Amygdala (tissue), 56 donors: Measurements from ENCODE around the gene GRB10.
A peak's percentile ranks its signal among the peaks of the same experiment; 100 is the strongest.

Experiments
- DNase-seq, 56 donors: peaks; one replicate each; lab custom pipeline; 2025; lab: John Stamatoyannopoulos, UW

GRB10 gene

GRCh38 chr7:50647286-50647980, 135.3 kb downstream of the GRB10 start:
- DNase-seq = no peak

DNA sequence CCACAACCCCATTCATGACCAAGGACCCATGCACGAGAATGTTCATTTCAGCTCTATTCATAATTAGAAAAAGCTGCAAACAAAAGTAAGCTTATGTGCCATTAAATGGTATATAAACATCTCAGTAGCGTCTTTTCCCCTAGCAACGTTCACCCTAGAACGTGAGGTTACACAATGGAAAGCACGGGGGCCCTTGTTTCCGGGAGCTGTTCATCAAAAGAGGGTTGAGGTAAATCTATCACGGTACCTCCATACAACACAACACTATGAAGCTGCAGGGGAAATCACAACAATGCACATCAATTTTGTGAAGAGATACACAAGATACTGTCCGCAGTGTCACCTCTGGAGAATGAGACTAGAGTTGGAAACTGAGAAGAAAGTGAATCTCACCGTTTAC, 136.6 kb downstream of the GRB10 start:
- no peak for DNase-seq

GRCh38 chr7:50645186-50645585, 137.5 kb downstream of the GRB10 start:
- no peak for DNase-seq

DNA sequence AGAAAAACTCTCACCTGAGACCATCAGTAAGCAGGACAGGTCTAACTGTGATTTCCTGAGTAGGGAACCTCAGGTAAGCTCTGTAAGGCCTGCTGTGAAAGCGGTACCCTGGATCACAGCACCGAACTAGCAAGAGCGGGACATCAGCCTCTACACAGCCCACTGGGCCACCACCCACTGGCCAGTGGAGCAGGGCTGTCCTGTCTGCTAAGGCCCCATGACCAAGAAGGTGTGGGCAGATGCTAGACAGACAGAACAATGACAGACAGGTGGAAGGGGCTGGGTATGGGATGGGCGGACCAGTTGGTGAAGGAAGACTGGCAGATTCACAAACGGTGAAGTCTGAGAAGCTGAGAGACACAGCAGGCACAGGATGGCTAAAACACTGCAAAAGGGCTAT, 138.1 kb downstream of the GRB10 start:
- no peak for DNase-seq

DNA sequence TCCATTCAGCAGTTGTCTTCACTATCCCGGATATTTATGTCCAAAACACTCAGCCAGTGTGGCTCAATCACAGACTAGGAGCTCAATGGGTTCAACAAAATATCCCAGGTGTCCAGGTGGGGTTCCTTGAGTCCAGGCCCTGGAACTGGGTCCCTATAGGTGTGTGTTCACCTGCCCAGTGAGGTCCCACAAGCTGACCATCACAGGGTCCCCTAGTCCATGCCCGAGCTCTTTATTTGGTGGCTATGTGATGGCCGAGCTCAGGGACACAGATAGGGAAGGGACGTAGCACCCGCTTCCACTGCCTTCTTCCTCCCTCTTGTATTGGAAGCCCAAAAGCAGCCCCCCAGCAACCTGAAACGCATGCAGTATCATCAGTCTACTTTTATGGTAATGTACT, 138.6 kb downstream of the GRB10 start:
- no peak for DNase-seq

DNA sequence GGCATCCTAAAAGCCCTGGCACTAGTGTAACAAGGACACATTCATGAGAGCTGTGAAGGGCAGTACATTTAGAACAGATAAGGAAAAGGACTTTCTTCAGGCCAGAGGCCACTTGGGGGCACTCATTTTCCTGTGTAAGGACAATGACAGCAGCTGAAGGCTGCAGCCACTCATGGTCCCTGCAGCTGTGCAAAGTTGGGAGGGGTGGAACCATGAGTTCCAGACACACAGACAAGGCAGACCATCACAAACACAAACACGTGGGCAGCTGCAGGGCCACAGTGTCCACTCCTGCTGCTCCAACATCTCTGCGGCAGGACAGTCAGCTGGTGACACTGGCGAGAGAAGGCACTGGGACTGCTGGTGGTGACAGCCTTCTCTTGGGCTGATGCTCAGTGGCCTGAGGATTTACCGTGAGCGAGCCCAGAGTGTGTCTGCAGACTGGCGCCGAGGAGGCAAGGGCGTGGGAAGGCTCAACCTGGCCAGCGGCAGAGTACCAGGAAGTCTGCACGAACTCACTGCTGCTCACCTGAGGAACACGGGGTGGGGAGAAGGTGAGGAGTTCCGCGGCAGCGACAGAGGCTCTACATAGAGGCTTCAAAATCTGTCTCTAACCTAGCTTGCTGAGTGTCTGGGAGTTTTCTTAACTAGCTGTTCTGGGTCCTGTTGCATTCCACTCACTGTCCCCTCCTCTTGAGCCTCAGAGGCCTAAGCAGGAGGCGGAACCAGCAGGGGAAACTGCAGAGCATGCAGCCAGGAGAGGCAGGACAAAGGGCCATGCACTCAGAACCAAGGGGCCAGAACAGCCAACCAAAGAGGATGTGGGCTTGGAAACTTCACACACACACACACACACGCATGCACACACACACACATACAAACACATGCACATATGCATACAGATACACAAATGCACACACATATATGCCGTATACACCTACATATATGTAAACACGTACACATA, 141.0 kb downstream of the GRB10 start:
- peak in 52 of 56 donors; percentile 28 to 95 (median 80) for DNase-seq

DNA sequence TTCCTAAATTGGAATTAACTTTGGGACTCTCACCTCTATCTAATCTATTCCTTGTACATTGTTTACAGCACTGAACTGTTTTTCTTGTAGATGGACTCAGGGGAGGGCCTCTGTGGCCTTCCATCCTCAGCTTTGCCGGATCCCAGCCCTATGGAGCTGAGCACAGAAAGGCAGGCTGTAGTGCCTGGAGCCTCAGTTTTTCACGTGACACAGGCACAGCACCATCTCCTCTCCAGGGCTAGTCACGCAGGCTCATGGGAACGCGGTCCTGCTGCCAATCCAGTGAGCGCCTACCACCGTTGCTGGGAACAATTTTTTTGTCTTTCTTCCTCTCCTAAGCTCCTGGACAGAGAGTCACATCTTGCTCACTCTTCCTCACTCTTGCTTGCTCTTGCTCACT, 141.9 kb downstream of the GRB10 start:
- DNase-seq = peak in 6 of 56 donors; percentile 17 to 54 (median 28)

DNA sequence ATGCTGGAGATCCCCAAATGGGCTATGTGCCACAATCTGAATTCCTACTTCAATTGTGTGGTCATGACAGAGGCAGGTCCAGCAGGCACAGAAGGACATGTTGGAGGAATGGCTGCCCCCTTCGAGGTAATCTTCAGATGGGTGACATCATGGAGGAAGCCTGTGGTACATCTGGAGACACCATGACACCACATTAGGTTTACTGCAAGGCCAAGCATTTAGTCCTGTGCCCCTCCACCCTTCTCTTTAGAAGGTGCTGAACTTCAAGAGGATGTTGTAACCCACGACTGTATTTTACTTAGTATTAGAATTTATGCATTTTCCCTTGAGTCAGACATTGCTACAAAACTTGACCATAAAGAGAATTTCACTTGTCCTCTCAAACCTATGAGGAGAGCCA, 142.4 kb downstream of the GRB10 start:
- DNase-seq = no peak

GRCh38 chr7:50637725-50638643, 144.7 kb downstream of the GRB10 start:
- DNase-seq = no peak

DNA sequence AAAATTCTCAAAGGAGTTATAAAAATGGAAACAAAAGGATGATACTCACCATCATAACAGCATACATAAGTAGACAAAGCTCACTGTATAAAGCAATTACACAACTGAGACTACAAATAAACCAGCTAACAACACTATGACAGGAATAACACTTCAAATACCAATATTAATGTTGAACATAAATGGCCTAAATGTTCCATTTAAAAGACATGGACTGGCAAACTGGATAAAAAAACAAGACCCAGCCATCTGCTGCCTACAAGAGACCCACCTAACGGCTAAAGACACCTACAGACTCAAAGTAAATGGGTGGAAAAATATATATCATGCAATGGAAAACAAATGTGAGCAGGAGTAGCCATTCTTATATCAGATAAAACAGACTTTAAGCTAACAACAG, 148.3 kb downstream of the GRB10 start:
- DNase-seq = no peak

DNA sequence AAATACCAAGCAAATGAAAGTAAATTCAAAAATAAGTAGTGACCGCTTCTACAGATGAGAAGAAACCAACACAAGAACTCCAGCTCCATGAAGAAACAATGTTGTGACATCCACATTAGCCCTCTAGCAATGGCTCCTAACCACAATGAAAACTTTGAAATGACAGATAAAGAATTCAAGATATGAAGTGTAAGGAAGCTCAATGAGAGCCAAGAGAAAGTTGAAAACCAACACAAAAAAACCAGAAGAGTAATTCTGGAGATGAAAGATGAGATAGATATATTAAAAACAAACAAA, 149.3 kb downstream of the GRB10 start:
- DNase-seq = no peak

DNA sequence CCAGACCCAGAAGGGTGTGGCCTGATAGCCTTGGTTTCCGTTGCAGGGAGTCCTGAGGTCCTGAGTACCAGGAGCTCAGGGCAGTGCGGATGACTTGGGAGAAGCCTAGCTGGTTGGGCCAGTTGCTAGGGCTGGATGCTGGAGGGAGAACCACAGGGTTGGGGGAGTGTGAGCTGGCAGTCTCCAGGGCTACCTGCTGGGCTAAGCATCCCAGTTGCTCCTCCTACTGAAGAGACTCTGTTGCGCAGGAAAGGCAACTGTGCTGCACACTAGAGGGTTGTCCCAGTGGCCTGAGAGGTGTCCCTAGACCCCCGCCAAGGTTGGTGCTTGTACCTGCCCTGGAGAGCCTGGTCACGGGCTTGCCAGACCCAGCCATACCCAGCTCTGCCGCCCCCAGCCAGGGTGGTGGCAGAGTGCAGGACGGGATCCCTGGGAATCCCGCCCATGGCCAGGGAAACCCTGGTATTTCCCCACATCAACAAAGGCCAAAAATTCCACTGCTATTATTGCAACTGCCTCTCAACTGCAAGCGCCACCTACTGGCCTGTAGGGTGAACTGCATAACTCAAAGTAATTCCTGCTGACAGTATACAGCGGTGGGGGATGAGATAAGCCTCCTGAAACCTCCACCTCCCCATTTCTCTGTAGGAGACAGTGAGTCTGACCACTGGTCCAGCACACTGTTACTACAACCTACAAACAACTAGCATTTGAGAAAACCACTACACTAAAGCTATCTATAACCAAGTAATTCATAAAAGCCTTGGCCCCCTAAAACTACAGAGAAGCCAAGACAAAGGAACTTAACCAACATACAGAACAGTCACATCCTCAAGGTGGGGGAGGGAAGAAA, 149.9 kb downstream of the GRB10 start:
- no peak for DNase-seq

- DNase-seq = no peak
Measured at GRCh38 chr7:50631639-50632038, 151.1 kb downstream of the GRB10 start.

DNA sequence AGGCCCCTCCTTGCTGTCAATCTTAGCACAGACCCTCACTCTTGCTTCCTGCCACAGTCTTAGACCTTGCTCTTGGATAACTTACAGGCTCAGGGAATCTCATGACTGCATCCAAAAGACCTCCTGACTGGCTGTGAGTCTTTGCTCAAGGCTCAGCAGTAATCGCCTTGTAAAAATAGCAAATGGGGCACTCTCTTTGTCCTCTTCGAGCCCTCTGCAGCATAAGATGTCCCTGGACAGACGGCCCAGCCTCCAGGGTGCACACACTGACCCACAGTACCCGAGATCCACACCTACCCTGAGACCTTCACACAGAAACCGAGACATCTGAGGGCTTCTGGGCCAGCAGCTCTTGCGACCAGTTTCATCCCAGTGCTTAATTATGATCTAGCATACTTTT, 151.6 kb downstream of the GRB10 start:
- DNase-seq = no peak

DNA sequence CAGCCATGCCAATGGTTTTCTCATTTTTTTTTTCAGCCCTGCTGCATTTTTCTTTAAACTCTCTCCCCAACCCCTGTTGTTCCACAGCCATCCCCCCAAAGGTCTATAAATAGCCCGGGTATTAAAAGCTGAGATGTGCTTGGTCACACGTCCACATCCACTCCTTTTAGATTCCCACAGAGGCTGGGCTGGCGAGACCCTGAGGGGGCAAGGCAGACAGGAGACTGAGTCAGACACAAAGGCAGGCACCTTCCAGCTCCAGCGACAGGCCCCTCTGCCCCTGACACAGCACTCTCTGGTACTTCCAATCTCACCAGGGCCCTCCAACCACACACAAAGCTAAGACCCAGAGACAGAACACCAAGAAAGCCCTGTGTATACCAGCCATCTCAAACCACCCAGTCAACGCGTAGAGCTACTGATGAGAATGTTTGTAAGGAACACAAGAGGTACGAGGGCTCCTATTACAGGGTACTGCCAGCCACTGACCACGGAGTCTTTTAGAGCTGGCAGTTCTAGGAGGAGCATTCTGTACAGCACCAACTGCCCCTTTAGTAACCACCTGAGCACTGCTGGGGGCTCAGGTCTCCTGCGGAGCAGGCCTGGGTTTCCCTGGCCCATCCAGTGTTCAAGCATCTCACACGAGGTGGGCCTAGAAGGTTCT, 153.3 kb downstream of the GRB10 start:
- no peak for DNase-seq

GRCh38 chr7:50628434-50629084, 154.1 kb downstream of the GRB10 start:
- no peak for DNase-seq

DNA sequence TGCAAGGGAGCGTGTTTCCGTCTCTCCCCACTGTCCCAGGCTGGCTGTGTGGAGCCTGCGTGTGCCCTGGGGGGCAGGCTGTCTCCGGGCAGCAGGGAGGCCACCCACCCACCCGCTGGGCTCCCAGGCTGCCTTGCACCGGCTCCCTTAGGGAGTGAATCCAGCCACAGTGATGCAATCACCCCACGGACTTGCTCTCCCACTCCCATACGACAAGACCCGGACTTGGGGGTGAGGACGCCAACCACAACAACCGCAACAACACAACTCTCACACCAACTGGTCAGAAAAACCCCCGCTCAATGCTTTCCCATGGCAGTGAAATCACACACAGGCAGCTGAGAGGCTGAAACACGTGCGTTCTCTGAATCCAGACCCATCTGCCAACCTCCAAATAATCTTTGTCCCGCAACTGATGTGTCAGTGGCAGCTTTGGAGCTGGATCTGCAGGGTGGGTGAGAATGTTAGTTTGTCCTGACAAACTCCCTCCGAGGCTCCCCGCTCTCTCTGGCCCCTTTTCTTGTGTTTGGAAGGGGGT, 154.8 kb downstream of the GRB10 start:
- no peak for DNase-seq

DNA sequence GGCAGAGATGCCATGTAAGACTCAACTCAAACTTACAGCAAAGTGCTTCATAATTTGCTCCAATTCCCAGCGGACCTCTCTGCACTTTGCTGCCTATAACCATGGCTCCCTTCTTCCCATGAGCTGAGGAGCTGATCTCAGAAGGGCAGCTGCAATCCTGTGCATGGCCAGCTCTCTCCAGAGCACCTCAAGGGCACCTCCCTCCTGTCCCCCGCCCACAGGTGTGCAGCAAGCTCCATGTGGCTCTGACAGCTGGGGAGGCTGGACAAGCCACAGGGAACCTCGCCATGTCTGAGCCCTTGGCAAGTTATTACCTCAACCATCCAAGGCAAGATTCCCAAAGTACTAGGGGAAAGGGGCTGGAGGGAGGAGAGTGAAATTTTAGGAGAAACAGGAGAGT, 156.4 kb downstream of the GRB10 start:
- no peak for DNase-seq

DNA sequence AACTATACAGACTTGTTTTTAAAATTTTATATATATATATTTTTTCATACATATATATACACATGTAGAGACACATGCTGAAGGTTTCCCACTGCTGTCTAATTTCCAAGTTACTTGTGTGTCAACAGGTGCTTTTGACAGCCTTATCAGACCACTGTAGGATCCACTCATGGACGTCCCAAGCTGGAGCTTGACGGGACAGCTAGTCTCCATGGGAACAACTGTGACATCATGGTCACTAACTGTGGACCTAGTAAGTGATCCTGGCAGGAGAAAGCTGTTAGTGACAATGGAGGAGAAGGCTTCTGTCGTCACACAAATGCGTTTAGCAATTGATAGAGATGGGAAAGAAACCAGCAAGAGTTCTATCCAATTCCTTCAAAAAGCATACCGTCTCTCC, 157.3 kb downstream of the GRB10 start:
- no peak for DNase-seq
